ENCODE results near the gene TCERG1L. TPM values are rescaled to one million over a fixed set of nuclear protein-coding genes. Genes with fewer than 3 reads are reported as not detected.

The TCERG1L gene, protein sequence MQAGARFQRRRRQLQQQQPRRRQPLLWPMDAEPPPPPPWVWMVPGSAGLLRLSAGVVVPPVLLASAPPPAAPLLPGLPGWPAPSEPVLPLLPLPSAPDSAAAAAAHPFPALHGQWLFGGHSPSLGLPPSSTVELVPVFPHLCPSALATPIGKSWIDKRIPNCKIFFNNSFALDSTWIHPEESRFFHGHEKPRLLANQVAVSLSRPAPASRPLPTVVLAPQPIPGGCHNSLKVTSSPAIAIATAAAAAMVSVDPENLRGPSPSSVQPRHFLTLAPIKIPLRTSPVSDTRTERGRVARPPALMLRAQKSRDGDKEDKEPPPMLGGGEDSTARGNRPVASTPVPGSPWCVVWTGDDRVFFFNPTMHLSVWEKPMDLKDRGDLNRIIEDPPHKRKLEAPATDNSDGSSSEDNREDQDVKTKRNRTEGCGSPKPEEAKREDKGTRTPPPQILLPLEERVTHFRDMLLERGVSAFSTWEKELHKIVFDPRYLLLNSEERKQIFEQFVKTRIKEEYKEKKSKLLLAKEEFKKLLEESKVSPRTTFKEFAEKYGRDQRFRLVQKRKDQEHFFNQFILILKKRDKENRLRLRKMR
- total RNA-seq = not detected
- long read RNA-seq = 0 reads

GRCh38 chr10:131311661-131312477 is at the start of gene TCERG1L:
Gene TCERG1L (minus strand): TSS chr10:131311721. CDS start chr10:131311635, 86 bp downstream.
- Histone ChIP-seq H3K9me3 (no peaks in the 10 kb centered on the region), H3K4me1 (no peaks in the 10 kb centered on the region), H3K27me3 (peaks cover 63% of the 10 kb centered on the region), H3K27ac (no peak within 1 kb of the TSS), H3K4me3 (no peak within 1 kb of the TSS), H3K36me3 (no peaks in the 10 kb centered on the region)
- DNase-seq (no peak), ATAC-seq (peak; percentile 50)
- TF ChIP-seq CTCF (IDR thresholded peaks at IDR 0.05) = no peak
- intact Hi-C loops (cut with DNase I) = no loop called here

DNA sequence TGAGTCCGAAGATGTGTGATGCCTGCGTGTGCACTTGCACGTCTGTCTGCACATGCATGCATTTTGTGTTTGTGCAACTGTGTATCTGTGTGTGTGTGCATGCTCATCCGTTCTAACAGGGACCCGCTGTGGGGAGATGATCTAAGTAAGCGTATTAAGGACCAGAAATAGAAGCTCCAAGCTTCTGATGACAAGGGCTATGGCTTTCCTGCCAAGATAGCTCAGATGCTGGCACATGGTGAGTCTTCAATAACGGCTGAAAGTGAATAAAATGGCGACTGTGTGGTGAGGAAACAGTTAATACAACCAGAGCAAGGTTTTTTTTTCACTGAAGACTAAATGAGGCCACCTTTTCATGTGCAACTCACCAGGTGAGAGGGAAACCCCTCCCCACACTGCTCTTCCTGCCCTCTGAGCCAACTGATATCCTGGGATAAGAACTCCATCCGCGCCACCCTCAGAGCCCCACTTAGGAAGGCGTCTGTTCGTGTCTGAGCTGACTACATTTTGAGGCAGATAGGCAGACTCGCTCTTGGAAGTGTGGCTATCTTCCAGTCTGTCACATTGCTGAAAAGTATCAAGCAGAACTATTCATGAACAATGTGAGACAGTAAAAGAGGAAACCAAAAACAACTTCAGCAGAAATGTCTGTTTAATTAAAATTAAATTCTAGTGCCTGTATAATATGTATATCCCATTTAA is 47.4 kb upstream of the TCERG1L start:
- Histone ChIP-seq H3K27me3 (peaks cover 7% of the 10 kb centered on the region), H3K36me3 (no peaks in the 10 kb centered on the region), H3K4me1 (no peaks in the 10 kb centered on the region), H3K9me3 (no peaks in the 10 kb centered on the region), H3K27ac (no peak overlapping the region), H3K4me3 (no peak overlapping the region)
- TF ChIP-seq CTCF (IDR thresholded peaks at IDR 0.05) = no peak
- ATAC-seq (no peak), DNase-seq (no peak)
- intact Hi-C loops (cut with DNase I) = no loop called here

- intact Hi-C loops (cut with DNase I) = no loop called here
- ATAC-seq (no peak), DNase-seq (no peak)
- Histone ChIP-seq H3K27ac (no peak overlapping the region), H3K9me3 (no peaks in the 10 kb centered on the region), H3K36me3 (no peaks in the 10 kb centered on the region), H3K4me1 (no peaks in the 10 kb centered on the region), H3K4me3 (no peak overlapping the region), H3K27me3 (peaks cover 7% of the 10 kb centered on the region)
- TF ChIP-seq CTCF (IDR thresholded peaks at IDR 0.05) = no peak
These were observed 44.9 kb upstream of the TCERG1L start for GRCh38 chr10:131356442-131356841.

DNA sequence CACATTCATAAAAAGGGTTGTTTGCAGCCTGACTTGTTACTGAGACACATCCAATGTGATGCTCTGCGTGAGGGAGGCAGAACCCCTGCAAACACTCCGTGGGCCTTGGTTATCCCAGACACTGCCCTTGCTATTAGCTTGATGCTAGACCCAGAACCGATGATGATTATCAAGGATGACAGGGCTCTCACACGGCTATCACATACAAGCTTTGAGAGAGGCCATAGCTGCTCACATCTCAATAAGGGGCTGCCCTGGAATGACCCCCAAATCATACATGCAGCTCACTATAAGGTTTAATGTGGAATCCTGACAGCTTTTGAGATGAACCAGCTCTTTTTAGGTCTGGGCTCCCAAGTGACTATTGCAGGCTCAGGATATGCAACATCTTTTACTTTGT is 44.4 kb upstream of the TCERG1L start:
- H3K9me3 ChIP-seq = no peaks in the 10 kb centered on the region
- no peak overlapping the region for H3K4me3 ChIP-seq
- intact Hi-C loops (cut with DNase I) = no loop called here
- H3K27me3 ChIP-seq = peaks cover 7% of the 10 kb centered on the region
- no peak for TF ChIP-seq CTCF (IDR thresholded peaks at IDR 0.05)
- no peaks in the 10 kb centered on the region for H3K36me3 ChIP-seq
- DNase-seq (no peak), ATAC-seq (no peak)
- H3K27ac ChIP-seq = no peak overlapping the region
- H3K4me1 ChIP-seq = no peaks in the 10 kb centered on the region

GRCh38 chr10:131355056-131355455 is 43.5 kb upstream of the TCERG1L start:
- DNase-seq (no peak), ATAC-seq (no peak)
- no peaks in the 10 kb centered on the region for H3K9me3 ChIP-seq
- TF ChIP-seq CTCF (IDR thresholded peaks at IDR 0.05) = no peak
- no peak overlapping the region for H3K27ac ChIP-seq
- no peaks in the 10 kb centered on the region for H3K36me3 ChIP-seq
- intact Hi-C loops (cut with DNase I) = no loop called here
- no peaks in the 10 kb centered on the region for H3K4me1 ChIP-seq
- peaks cover 7% of the 10 kb centered on the region for H3K27me3 ChIP-seq
- no peak overlapping the region for H3K4me3 ChIP-seq

Data from upper lobe of right lung (tissue), 1 donor.